Sigmoid colon (tissue), 4 donors: ENCODE data around the gene MUC5B.
"Not testable (repeated sequence)": the region's sequence is repeated elsewhere in the genome, so short reads cannot be mapped to it uniquely, and the experiment has no call there.

Experiments used
- EP300 ChIP-seq, 4 donors: sonication (generic); formaldehyde crosslinking; IDR thresholded peaks; one replicate each; pipeline ENCODE4 v1.6.1; 2017; ENCODE audit warnings: antibody characterized with exemption in 4 of 4
- POLR2A ChIP-seq, 2 donors: fragments of 450-650 bp; IDR thresholded peaks; one replicate each; pipeline ENCODE4 v1.6.1; 2016; ENCODE audit warnings: antibody characterized with exemption in 2 of 2, mild to moderate bottlenecking in 2 of 2, moderate library complexity in 2 of 2
- POLR2AphosphoS5 ChIP-seq, 4 donors: sonication (generic); formaldehyde crosslinking; IDR thresholded peaks; one replicate each; pipeline ENCODE4 v1.6.1; 2017; ENCODE audit warnings: antibody characterized with exemption in 4 of 4
- TF ChIP-seq, protein P1 (sequence below), 4 experiments: fragments of 450-650 bp in 3 of 4; fragments of 200-600 bp in 1 of 4; IDR thresholded peaks; one replicate each; pipeline ENCODE4 v1.5.1; 2016 to 2019; ENCODE audit warnings: antibody characterized with exemption in 4 of 4, mild to moderate bottlenecking in 3 of 4, moderate library complexity in 2 of 4

DNA sequence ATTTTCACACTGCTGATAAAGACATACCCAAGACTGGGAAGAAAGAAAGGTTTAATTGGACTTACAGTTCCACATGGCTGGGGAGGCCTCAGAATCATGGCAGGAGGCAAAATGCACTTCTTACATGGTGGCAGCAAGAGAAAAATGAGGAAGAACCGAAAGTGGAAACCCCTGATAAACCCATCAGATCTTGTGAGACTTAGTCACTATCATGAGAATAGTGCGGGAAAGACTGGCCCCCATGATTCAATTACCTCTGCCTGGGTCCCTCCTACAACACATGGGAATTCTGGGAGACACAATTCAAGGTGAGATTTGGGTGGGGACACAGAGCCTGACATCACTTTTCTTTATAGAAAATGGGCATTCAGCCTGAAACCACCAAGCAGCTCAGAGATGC, 44.1 kb downstream of the MUC5B start:
- TF ChIP-seq, protein P1, sequence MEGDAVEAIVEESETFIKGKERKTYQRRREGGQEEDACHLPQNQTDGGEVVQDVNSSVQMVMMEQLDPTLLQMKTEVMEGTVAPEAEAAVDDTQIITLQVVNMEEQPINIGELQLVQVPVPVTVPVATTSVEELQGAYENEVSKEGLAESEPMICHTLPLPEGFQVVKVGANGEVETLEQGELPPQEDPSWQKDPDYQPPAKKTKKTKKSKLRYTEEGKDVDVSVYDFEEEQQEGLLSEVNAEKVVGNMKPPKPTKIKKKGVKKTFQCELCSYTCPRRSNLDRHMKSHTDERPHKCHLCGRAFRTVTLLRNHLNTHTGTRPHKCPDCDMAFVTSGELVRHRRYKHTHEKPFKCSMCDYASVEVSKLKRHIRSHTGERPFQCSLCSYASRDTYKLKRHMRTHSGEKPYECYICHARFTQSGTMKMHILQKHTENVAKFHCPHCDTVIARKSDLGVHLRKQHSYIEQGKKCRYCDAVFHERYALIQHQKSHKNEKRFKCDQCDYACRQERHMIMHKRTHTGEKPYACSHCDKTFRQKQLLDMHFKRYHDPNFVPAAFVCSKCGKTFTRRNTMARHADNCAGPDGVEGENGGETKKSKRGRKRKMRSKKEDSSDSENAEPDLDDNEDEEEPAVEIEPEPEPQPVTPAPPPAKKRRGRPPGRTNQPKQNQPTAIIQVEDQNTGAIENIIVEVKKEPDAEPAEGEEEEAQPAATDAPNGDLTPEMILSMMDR (IDR thresholded peaks at IDR 0.05) = not testable (repeated sequence)
- TF ChIP-seq POLR2AphosphoS5, EP300, POLR2A (IDR thresholded peaks at IDR 0.05): not testable (repeated sequence)
